Heart left ventricle (tissue), 13 donors: ENCODE results near the gene CD164.

ENCODE experiments used
- POLR2A ChIP-seq, 2 donors: fragments of 450-650 bp; IDR thresholded peaks; one replicate each; pipeline ENCODE4 v1.6.1; 2017; ENCODE audit warnings: antibody characterized with exemption in 2 of 2, mild to moderate bottlenecking in 2 of 2, moderate library complexity in 2 of 2
- TF ChIP-seq, protein P1 (sequence below), 12 donors: fragments of 200-600 bp; sonication (generic) in 4 of 12; IDR thresholded peaks; one replicate each; pipeline versions ENCODE4 v1.5.0 to v1.8.0; 2018 to 2022; ENCODE audit warnings: antibody characterized with exemption in 12 of 12, mild to moderate bottlenecking in 5 of 12
- donor health status: ischemic (EF 13 %, LVEDD 7.1; RV severe dilation, severe dysfunction).
- donor health status: DM: no; HTN: yes; CAD: no.
- donor health status: DM: no; HTN: no; CAD: no.
- donor health status: ischemic (EF 25% LVEDD 6.9; RV normal size, moderate dysfunction).
- donor health status: ischemic (EF 25% LVEDD 5.7; RV mildly dilated, moderate dysfunction).
- donor health status: ischemic (EF 35%, LVEDD 5.7; RV mildly dilated, moderate dysfunction).
- donor health status: nonischemic (EF 11% LVEDD 7.7; RV severe dilation, severe dysfunction).
- donor health status: DM: yes; HTN: yes; CAD: no.
- donor health status: PGD.
- donor health status: ischemic (EF 29% LVEDD 5.4; RV normal size, mild dysfunction).
- donor health status: nonischemic (EF 23%, LVEDD 6.1; RV moderate dilation, normal function).

- no peak for TF ChIP-seq POLR2A (IDR thresholded peaks at IDR 0.05)
- TF ChIP-seq, protein P1, sequence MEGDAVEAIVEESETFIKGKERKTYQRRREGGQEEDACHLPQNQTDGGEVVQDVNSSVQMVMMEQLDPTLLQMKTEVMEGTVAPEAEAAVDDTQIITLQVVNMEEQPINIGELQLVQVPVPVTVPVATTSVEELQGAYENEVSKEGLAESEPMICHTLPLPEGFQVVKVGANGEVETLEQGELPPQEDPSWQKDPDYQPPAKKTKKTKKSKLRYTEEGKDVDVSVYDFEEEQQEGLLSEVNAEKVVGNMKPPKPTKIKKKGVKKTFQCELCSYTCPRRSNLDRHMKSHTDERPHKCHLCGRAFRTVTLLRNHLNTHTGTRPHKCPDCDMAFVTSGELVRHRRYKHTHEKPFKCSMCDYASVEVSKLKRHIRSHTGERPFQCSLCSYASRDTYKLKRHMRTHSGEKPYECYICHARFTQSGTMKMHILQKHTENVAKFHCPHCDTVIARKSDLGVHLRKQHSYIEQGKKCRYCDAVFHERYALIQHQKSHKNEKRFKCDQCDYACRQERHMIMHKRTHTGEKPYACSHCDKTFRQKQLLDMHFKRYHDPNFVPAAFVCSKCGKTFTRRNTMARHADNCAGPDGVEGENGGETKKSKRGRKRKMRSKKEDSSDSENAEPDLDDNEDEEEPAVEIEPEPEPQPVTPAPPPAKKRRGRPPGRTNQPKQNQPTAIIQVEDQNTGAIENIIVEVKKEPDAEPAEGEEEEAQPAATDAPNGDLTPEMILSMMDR (IDR thresholded peaks at IDR 0.05) = no peak
Measured at GRCh38 chr6:109396046-109396718, 13.9 kb upstream of the CD164 start.
